Hepatocyte (in vitro differentiated cells): ENCODE data around the gene TMEM259. TPM values are rescaled to one million over a fixed set of nuclear protein-coding genes. Genes with fewer than 3 reads are reported as not detected.
A peak's percentile ranks its signal among the peaks of the same experiment; 100 is the strongest.

ENCODE experiments used
- DNase-seq: peaks from one replicate; pipeline ENCODE4 v3.0.0-alpha.2; 2016; ENCODE audit warnings: low spot score
- H2AFZ ChIP-seq: fragments of 200-600 bp; sonication (generic); 2 replicates; pipeline ENCODE4 v1.6.0; 2016; ENCODE audit warnings: antibody characterized with exemption, mild to moderate bottlenecking
- H3K27ac ChIP-seq: fragments of 200-600 bp; sonication (generic); 2 replicates; pipeline ENCODE4 v1.5.1; 2016; ENCODE audit warnings: mild to moderate bottlenecking
- H3K27me3 ChIP-seq: fragments of 200-600 bp; sonication (generic); 2 replicates; pipeline ENCODE4 v1.6.1; 2016
- H3K36me3 ChIP-seq: fragments of 200-600 bp; sonication (generic); replicated peaks from 2 replicates; pipeline ENCODE4 v1.5.1; 2016; ENCODE audit warnings: low read depth; ENCODE audit not compliant: insufficient read depth
- H3K4me1 ChIP-seq: fragments of 200-600 bp; sonication (generic); 2 replicates; pipeline ENCODE4 v1.5.1; 2016; ENCODE audit warnings: mild to moderate bottlenecking, moderate library complexity; ENCODE audit not compliant: insufficient read depth
- H3K4me2 ChIP-seq: fragments of 200-600 bp; sonication (generic); 2 replicates; pipeline ENCODE4 v1.6.0; 2016
- H3K4me3 ChIP-seq: fragments of 200-600 bp; sonication (generic); 2 replicates; pipeline ENCODE4 v1.5.1; 2016; ENCODE audit warnings: mild to moderate bottlenecking
- H3K79me2 ChIP-seq: fragments of 200-600 bp; sonication (generic); 2 replicates; pipeline ENCODE4 v1.6.0; 2017; ENCODE audit warnings: mild to moderate bottlenecking
- H3K9me2 ChIP-seq: fragments of 200-600 bp; sonication (generic); replicated peaks from 2 replicates; pipeline ENCODE4 v1.6.0; 2017; ENCODE audit warnings: mild to moderate bottlenecking; ENCODE audit not compliant: insufficient read depth
- H3K9me3 ChIP-seq: fragments of 200-600 bp; sonication (generic); 2 replicates; pipeline ENCODE4 v1.5.1; 2016; ENCODE audit warnings: low read depth, mild to moderate bottlenecking
- H4K20me1 ChIP-seq: fragments of 200-600 bp; sonication (generic); 2 replicates; pipeline ENCODE4 v1.6.0; 2016; ENCODE audit warnings: mild to moderate bottlenecking; ENCODE audit not compliant: insufficient read depth, poor library complexity, severe bottlenecking
- EZH2 ChIP-seq: fragments of 200-600 bp; sonication (generic); IDR thresholded peaks from 2 replicates; pipeline ENCODE4 v1.6.1; 2016; ENCODE audit warnings: antibody characterized with exemption, mild to moderate bottlenecking, borderline replicate concordance
- EZH2phosphoT487 ChIP-seq: fragments of 200-600 bp; sonication (generic); IDR thresholded peaks from one replicate; pipeline ENCODE4 v1.6.1; 2018; ENCODE audit warnings: antibody characterized with exemption, mild to moderate bottlenecking, low read depth, moderate library complexity; ENCODE audit not compliant: unreplicated experiment, severe bottlenecking
- WGBS: methylation state at CpG from one replicate; pipeline ENCODE4 v1.1.6; 2016; ENCODE audit warnings: low lambda C conversion rate; ENCODE audit errors: missing lambda C conversion rate; 5-methylcytosine and 5-hydroxymethylcytosine counted together
- polyA plus RNA-seq: library from polyadenylated mRNA; unstranded; fragments of >200 nt; fragmentation: Nextera tagmentation; extraction: Ambion mirVana; gene quantifications from 2 replicates; pipeline ENCODE4 v1.2.1, GENCODE V29; 2016
- total RNA-seq: library from RNA; depleted of rRNA; stranded (reverse); fragments of >200 nt; gene quantifications from 2 replicates; pipeline ENCODE4 v1.2.3, GENCODE V29; 2014
- TF ChIP-seq, protein P1 (sequence below): fragments of 200-600 bp; sonication (generic); IDR thresholded peaks from 2 replicates; pipeline ENCODE4 v1.5.1; 2016; ENCODE audit warnings: antibody characterized with exemption, mild to moderate bottlenecking; ENCODE audit not compliant: poor library complexity

The TMEM259 gene
- total and polyA plus RNA-seq, 2 experiments from 2014 or later: 169 to 311 TPM

DNA sequence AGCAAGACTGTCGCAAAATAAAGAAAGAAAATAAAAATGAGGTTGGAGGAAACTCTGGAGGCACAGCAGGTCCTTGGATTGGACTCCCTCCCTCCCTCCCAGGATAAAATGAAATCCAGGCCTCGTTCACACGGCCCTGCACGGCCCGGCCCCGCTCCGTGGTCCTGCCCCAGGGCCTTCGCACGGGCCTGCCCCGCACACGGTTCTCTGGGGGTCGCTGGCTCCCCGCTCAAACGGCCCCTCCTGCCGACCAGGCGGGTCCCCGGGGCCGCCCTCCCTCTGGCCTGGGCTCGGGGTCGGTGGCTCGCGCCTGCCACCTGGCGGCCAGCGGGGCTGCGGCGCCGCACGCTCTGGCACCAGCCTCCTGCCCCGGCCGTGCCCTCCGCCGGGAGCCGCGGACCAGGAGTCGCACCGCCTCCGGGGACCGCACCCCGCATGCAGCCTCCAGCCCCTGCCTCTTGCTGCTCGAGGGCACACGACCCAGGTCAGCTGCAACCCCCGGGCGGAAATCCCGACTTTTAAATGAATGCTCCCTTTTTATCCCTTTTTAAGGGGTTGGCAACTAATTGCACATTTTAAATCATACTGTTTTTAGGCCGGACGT, 38.3 kb downstream of the TMEM259 start:
- peak; percentile 88 for DNase-seq
- H3K36me3 ChIP-seq: no peaks in the 10 kb centered on the region
- H3K9me2 ChIP-seq: no peaks in the 10 kb centered on the region
- peaks cover 26% of the 10 kb centered on the region for H3K4me1 ChIP-seq
- peak overlapping the region; percentile 83 for H2AFZ ChIP-seq
- no peaks in the 10 kb centered on the region for H3K9me3 ChIP-seq
- no peaks in the 10 kb centered on the region for H3K27me3 ChIP-seq
- no peak for TF ChIP-seq EZH2phosphoT487
- TF ChIP-seq, protein P1, sequence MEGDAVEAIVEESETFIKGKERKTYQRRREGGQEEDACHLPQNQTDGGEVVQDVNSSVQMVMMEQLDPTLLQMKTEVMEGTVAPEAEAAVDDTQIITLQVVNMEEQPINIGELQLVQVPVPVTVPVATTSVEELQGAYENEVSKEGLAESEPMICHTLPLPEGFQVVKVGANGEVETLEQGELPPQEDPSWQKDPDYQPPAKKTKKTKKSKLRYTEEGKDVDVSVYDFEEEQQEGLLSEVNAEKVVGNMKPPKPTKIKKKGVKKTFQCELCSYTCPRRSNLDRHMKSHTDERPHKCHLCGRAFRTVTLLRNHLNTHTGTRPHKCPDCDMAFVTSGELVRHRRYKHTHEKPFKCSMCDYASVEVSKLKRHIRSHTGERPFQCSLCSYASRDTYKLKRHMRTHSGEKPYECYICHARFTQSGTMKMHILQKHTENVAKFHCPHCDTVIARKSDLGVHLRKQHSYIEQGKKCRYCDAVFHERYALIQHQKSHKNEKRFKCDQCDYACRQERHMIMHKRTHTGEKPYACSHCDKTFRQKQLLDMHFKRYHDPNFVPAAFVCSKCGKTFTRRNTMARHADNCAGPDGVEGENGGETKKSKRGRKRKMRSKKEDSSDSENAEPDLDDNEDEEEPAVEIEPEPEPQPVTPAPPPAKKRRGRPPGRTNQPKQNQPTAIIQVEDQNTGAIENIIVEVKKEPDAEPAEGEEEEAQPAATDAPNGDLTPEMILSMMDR: peak; percentile 76
- H4K20me1 ChIP-seq: no peaks in the 10 kb centered on the region
- H3K4me3 ChIP-seq: no peak overlapping the region
- peaks cover 16% of the 10 kb centered on the region for H3K79me2 ChIP-seq
- H3K27ac ChIP-seq: peak overlapping the region; percentile 37
- H3K4me2 ChIP-seq: peak overlapping the region; percentile 99
- 2% methylated on average over 44 of the region's 46 CpGs for WGBS

DNA sequence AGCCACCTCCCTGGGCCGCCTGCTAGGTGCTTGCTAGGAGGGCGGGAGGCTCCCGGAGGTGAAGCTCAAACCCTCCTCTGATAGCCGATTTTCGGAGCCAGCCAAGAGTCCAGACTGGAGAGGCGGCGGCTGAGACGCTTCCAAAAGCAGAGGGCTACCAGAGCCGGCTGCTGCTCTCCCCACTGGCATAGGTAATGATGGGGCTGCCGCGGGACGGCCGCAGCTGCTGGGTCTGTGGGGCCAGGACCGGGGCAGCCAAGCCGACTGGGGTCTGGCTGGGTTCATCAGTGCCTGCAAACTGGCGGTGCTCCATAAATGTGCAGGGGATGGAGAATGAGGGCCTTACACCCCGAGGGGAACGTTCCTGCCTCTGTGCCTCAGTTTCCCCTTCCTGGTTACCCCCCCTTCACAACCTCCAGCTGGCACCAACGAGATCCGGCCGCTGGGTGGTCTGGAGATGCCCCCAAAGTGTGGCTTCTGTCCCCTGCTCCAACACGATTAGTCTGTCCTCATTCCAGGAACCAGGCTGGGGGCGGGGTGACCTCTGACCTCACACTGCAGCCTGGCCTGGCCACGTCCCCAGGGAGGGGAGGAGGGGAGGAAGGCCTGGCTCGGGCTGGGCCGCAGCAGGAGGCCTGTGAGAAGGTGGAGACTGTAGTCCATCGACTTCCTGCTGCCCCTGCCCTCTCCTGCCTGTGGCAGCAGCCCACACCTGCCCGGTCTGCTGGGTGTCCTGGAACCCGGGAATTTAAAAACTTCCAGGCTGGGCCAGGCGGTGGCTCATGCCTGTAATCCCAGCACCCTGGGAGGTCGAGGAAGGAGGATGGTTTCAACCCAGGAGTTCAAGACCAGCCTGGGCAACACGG, 40.6 kb downstream of the TMEM259 start:
- Histone ChIP-seq H3K27ac (peak overlapping the region; percentile 60), H2AFZ (no peak overlapping the region), H3K9me3 (no peaks in the 10 kb centered on the region), H3K79me2 (peaks cover 16% of the 10 kb centered on the region), H3K36me3 (no peaks in the 10 kb centered on the region), H3K4me3 (no peak overlapping the region), H3K4me2 (peak overlapping the region; percentile 68), H3K4me1 (peaks cover 26% of the 10 kb centered on the region), H3K9me2 (no peaks in the 10 kb centered on the region), H4K20me1 (no peaks in the 10 kb centered on the region), H3K27me3 (no peaks in the 10 kb centered on the region)
- 27% methylated on average over 30 of the region's 32 CpGs for WGBS
- DNase-seq: peak; percentile 64
- TF ChIP-seq, protein P1: no peak
- TF ChIP-seq EZH2 (no peak), EZH2phosphoT487 (no peak)

DNA sequence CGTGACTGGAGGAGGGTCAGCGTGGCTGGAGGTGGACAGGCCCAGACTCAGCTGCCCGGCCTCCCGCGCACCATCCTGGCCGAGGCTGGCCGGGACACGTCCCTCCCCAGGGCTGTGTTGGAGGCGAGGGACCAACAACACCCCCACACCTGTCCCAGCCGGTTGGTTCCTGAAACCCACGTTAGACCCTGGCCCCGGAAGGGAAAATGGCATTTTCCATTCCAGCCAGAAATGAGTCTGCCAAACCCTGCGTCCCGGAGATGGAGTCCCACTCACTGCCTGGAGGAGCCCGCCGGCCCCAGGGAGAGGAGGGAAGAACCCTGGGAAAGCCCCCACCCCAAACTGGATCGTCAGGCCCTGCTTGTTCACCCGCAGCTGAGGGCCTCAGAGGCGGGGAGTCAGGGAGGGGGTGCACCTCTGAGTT, 41.6 kb downstream of the TMEM259 start:
- H3K27ac ChIP-seq: peak overlapping the region; percentile 48
- peak; percentile 43 for DNase-seq
- TF ChIP-seq EZH2 (no peak), EZH2phosphoT487 (no peak)
- TF ChIP-seq, protein P1: no peak
- H3K9me3 ChIP-seq: no peaks in the 10 kb centered on the region
- H3K4me1 ChIP-seq: peaks cover 26% of the 10 kb centered on the region
- 62% methylated on average over 17 of the region's 19 CpGs for WGBS
- no peaks in the 10 kb centered on the region for H3K9me2 ChIP-seq
- no peak overlapping the region for H3K4me2 ChIP-seq
- no peaks in the 10 kb centered on the region for H4K20me1 ChIP-seq
- H3K4me3 ChIP-seq: no peak overlapping the region
- peaks cover 6% of the 10 kb centered on the region for H3K79me2 ChIP-seq
- no peaks in the 10 kb centered on the region for H3K36me3 ChIP-seq
- no peak overlapping the region for H2AFZ ChIP-seq
- no peaks in the 10 kb centered on the region for H3K27me3 ChIP-seq
